ENCODE results near the gene GRM5.

The GRM5 gene

GRCh38 chr11:88619656-88620385, 446.0 kb downstream of the GRM5 start:
- DNase-seq = no peak

GRCh38 chr11:88619071-88619425, 446.7 kb downstream of the GRM5 start:
- no peak for DNase-seq

- DNase-seq = no peak
These were observed 447.3 kb downstream of the GRM5 start for GRCh38 chr11:88618327-88619070.

GRCh38 chr11:88617226-88617625, 448.6 kb downstream of the GRM5 start:
- no peak for DNase-seq

- DNase-seq = no peak
These were observed 461.5 kb downstream of the GRM5 start for GRCh38 chr11:88604260-88604659.

- no peak for DNase-seq
These were observed 462.5 kb downstream of the GRM5 start for GRCh38 chr11:88603091-88603867.

GRCh38 chr11:88597387-88597786, 468.4 kb downstream of the GRM5 start:
- DNase-seq = no peak

- DNase-seq = peak in 3 of 56 donors; percentile 0 to 2 (median 2)
These were observed 469.0 kb downstream of the GRM5 start for GRCh38 chr11:88596786-88597185.

GRCh38 chr11:88594274-88594950, 471.4 kb downstream of the GRM5 start:
- no peak for DNase-seq

- DNase-seq = no peak
These were observed 475.4 kb downstream of the GRM5 start for GRCh38 chr11:88590361-88590760.

- DNase-seq = no peak
These were observed 482.5 kb downstream of the GRM5 start for GRCh38 chr11:88583251-88583650.

GRCh38 chr11:88579466-88579865, 486.3 kb downstream of the GRM5 start:
- DNase-seq = no peak

- DNase-seq = no peak
These were observed 489.0 kb downstream of the GRM5 start for GRCh38 chr11:88576741-88577140.

- DNase-seq = no peak
These were observed 489.9 kb downstream of the GRM5 start for GRCh38 chr11:88575916-88576315.

GRCh38 chr11:88569342-88569741, 496.4 kb downstream of the GRM5 start:
- no peak for DNase-seq

- no peak for DNase-seq
These were observed 510.0 kb downstream of the GRM5 start for GRCh38 chr11:88555829-88556202.

GRCh38 chr11:88555018-88555828, 510.6 kb downstream of the GRM5 start:
- DNase-seq = no peak

- no peak for DNase-seq
These were observed 512.6 kb downstream of the GRM5 start for GRCh38 chr11:88553204-88553603.

GRCh38 chr11:88552379-88553062, 513.3 kb downstream of the GRM5 start:
- DNase-seq = peak in 5 of 56 donors; percentile 1 to 14 (median 1)

- no peak for DNase-seq
These were observed 521.0 kb downstream of the GRM5 start for GRCh38 chr11:88544656-88545280.
